Spleen (tissue), 7 donors: ENCODE data around the gene NAGPA.
"Not testable (repeated sequence)": the region's sequence is repeated elsewhere in the genome, so short reads cannot be mapped to it uniquely, and the experiment has no call there.

Experiments
- POLR2A ChIP-seq, 3 donors: fragments of 450-650 bp; IDR thresholded peaks; one replicate each; pipeline ENCODE4 v1.5.1; 2017; ENCODE audit warnings: antibody characterized with exemption in 3 of 3, mild to moderate bottlenecking in 1 of 3
- TF ChIP-seq, protein P1 (sequence below), 11 experiments: fragments of 200-600 bp in 7 of 11; fragments of 450-650 bp in 4 of 11; sonication (generic) in 4 of 11; IDR thresholded peaks in 8 of 11; conservative IDR thresholded peaks in 3 of 11; 1 replicate in 7 of 11; 2 replicates in 4 of 11; pipeline versions ENCODE4 v1.4.0 to v1.8.0; 2016 to 2021; ENCODE audit warnings: antibody characterized with exemption in 11 of 11, inconsistent platforms in 4 of 11, mild to moderate bottlenecking in 1 of 11
- donor health status: DM: no; HTN: no; CAD: no; lungs with moderate emphysema.
- donor health status: DM: no; HTN: no; CAD: no.
- donor health status: DM: no; HTN: no; CAD: no.

DNA sequence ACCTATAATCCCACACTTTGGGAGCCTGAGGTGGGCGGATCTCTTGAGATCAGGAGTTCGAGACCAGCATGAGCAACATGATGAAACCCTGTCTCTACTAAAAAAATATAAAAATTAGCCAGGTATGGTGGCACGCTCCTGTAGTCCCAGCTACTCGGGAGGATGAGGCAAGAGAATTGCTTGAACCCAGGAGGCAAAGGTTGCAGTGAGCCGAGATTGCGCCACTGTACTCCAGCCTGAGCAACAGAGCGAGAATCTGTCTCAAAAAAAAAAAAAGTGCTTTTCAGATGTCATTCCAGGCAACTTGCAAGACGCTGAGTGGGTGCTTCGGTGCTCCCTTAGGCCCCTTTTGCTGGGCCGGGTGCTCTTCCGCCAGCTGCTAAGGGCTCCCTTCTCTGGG is 10.8 kb upstream of the NAGPA start:
- not testable (repeated sequence) for TF ChIP-seq POLR2A (IDR thresholded peaks at IDR 0.05)
- TF ChIP-seq, protein P1, sequence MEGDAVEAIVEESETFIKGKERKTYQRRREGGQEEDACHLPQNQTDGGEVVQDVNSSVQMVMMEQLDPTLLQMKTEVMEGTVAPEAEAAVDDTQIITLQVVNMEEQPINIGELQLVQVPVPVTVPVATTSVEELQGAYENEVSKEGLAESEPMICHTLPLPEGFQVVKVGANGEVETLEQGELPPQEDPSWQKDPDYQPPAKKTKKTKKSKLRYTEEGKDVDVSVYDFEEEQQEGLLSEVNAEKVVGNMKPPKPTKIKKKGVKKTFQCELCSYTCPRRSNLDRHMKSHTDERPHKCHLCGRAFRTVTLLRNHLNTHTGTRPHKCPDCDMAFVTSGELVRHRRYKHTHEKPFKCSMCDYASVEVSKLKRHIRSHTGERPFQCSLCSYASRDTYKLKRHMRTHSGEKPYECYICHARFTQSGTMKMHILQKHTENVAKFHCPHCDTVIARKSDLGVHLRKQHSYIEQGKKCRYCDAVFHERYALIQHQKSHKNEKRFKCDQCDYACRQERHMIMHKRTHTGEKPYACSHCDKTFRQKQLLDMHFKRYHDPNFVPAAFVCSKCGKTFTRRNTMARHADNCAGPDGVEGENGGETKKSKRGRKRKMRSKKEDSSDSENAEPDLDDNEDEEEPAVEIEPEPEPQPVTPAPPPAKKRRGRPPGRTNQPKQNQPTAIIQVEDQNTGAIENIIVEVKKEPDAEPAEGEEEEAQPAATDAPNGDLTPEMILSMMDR (IDR thresholded peaks at IDR 0.05 in 8 of 11, conservative IDR thresholded peaks at IDR 0.05 in 3 of 11), result not testable (repeated sequence)
